NCI-H1694 (cell line): ENCODE measurements around the gene MT1G.
A peak's percentile ranks its signal among the peaks of the same experiment; 100 is the strongest.
"Not testable (repeated sequence)": the region's sequence is repeated elsewhere in the genome, so short reads cannot be mapped to it uniquely, and the experiment has no call there.

Experiments used
- DNase-seq: peaks from one replicate; lab custom pipeline; 2025; lab: John Stamatoyannopoulos, UW

The MT1G gene

GRCh38 chr16:56684926-56685590 is 17.2 kb upstream of the MT1G start:
- DNase-seq, result no peak

DNA sequence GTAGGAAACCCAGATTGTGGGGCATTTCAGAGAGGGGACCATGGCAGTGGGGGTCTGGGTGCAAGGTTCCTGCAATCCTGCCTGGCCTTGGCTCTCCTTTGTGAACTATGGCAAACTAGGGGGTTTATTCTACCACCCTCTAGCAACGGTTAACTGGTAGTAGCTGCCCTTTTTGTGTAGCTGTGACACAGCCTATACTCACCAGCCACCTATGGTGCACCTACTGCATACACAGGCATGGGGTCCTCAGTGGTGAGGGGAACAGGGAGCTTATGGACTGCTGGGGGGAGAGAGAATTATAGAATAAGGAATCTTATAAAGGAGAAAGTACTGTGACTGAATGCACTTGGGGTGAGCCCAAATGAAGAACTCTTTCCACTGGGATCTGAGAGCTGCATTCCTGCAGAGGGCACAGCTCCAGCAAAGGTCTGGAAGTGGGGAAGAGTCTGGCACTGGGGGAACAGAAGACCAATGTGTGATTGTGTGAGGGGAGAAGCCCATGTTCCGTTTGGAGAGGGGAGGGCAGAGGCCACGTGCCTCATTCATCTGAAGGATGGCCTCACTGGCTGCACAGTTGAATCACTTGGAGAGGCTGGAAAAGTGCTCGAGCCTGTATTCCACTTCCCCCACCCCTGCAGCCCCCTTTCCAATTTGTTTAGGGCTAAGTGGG is 16.5 kb upstream of the MT1G start:
- DNase-seq, result no peak

DNA sequence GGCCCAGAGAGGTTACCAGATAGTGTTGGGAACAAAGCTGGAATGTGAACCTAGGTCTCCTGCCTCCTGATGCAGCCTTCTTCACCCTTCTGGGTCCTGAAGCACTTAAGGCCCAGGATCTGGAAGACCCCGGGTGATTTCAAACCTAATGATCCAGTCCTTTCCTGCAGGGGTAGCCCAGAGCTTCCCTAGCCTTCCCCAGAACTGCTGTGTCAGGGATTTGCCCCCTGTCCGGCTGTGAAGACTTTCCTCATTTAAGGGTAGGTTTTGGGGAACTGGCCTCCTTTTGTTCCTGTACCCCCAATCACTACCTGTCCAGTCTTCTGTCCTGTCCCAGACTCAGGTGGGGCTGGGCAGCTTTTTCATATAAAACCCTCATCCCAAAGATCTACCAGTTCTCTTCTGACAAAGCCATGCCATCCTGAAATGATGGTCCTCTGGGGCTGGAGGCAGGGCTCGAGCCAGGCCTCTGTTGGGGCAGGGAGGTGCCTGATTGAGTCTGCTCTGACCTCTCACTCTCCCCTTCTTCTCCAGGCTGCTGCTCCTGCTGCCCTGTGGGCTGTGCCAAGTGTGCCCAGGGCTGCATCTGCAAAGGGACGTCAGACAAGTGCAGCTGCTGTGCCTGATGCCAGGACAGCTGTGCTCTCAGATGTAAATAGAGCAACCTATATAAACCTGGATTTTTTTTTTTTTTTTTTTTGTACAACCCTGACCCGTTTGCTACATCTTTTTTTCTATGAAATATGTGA is 15.7 kb upstream of the MT1G start:
- no peak for DNase-seq

- no peak for DNase-seq
These were observed 15.0 kb upstream of the MT1G start for GRCh38 chr16:56682703-56683397.

DNA sequence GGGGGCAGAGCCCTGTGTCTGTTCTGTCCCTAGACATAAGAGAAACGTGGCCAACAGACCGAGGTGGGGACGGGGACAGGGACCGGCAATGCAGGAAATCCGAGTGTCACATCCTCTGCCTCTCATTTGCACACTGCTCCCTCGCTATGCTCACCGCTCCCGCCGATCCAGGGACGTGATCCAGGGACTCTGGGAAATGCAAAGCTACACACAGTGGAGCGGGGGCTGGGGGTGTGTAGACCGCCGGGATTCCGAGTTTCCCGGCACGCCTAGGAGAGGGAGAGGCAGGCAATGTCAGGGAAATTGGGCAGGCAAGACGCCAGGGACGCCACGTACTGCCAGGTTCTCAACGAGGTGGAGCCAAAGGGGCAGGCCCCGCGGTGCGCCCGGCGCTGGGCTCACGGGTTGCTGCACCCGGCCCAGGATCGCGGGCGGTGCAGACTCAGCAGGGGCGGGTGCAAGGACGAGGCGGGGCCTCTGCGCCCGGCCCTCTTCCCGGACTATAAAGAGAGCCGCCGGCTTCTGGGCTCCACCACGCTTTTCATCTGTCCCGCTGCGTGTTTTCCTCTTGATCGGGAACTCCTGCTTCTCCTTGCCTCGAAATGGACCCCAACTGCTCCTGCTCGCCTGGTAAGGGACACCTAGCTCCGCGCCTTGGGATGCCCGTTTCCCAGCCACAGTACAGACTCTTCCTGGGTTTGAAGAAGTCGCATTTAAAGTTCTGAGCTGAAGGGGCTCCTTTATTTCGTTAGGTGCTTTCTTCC is 14.3 kb upstream of the MT1G start, which contains the start of gene MT1X:
MT1X (plus strand) TSS at position 532 of the 764 bp plus-strand sequence; CDS start at position 603, 71 bp downstream.
- DNase-seq, result peak; percentile 81

DNA sequence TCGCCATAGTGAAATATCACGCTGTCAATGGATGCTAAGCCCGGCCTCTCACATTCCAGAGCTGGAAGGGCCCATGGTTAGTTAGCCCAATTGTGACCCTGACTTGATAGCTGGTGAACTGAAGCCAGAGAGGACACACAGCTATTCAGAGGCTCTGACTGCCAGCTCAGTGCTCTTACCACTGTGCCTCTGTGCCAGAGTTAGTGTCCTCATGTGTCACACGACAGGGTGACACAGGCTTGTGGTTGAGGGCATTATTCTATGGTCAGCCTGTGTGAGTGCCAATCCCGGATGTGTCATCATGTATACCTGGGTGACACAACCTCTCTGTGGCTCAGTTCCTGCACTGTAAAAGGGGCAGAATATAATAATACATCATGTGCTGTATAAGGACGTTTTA is 12.0 kb upstream of the MT1G start:
- DNase-seq, result no peak

- DNase-seq, result no peak
These were observed 11.3 kb upstream of the MT1G start for GRCh38 chr16:56679078-56679730.

DNA sequence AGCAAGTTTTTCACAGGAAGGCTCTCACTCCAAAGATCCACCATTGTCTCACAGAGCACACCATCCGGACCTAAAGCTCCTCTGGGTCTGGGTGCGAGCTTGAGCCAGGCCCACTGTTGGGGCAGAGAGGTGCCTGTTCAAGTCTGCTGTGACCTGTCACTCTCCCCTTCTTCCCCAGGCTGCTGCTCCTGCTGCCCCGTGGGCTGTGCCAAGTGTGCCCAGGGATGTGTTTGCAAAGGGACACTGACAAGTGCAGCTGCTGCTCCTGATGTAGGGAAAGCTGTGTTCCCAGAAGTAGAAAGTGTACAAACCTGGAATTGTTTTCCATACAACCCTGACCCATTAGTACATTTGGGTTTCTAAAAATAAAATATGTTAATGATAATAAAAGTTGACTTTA is 9.6 kb upstream of the MT1G start:
- no peak for DNase-seq

DNA sequence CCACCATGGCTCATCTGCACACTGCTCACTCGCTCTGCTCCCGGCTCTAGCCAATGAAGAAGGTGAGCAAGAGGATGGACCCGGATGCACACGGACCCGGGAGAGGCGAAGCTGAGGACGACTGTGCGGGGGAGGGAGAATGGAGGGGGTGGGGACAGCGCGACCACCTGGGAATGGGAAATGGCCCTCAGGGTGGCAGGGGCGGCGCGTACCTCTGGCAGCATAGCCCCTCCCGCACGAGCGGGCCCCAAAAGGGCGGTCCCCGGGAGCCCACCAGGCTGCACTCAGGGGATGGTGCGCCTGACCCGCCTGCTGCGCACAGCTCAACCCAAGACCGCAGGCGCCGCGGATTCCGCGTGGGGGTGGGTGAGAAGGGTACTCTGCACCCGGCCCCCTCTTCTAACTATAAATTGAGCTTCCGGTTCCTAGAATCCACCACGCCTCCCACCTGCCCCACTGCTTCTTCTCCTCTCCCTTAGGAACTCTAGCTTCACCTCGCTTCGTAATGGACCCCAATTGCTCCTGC is 7.9 kb upstream of the MT1G start:
- no peak for DNase-seq

GRCh38 chr16:56674570-56674969 is 6.7 kb upstream of the MT1G start:
- not testable (repeated sequence) for DNase-seq

- no peak for DNase-seq
These were observed 6.1 kb upstream of the MT1G start for GRCh38 chr16:56673921-56674320.

- no peak for DNase-seq
These were observed 5.1 kb upstream of the MT1G start for GRCh38 chr16:56672761-56673536.

DNA sequence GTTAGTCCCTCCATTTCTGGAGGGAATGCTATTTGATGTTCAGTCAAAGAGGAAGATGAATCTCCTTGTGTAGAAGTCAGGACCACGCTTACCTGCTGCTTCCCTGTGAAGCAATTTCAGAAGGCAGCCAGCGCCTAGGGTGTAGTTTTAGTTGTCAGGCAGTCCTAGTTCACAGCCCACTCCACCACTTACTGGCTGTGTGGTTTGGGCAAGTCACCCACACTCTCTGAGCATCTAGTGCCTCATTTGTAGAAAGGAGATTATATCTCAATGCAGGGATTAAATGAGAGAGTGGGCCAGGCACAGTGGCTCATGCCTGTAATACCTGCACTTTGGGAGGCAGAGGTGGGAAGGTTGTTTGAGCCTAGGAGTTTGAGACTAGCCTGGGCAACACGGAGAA is 4.3 kb upstream of the MT1G start:
- DNase-seq, result not testable (repeated sequence)

DNA sequence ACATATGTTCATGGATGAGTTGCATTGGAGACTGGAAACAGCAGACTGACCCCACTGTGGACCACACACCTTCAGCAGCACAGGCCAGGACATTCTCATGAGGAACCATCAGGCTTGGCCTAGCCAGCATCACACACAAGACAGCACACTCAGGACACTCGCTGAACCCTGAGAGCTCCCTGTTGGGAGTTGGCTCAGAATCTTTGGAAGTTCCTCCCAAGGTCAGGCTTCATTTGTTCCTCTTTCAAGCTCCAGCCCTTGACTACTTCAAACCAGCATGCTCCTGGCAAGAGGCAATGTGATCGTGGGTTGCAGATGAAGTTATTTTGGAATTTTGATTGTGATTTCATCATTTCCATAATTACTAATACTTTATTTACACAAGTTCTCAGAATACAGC is 3.8 kb upstream of the MT1G start:
- not testable (repeated sequence) for DNase-seq

GRCh38 chr16:56670620-56670934 is 2.7 kb upstream of the MT1G start:
- no peak for DNase-seq

GRCh38 chr16:56669840-56670619 is 2.2 kb upstream of the MT1G start:
- DNase-seq, result no peak

- DNase-seq, result no peak
These were observed 1.4 kb upstream of the MT1G start, which contains the start of gene MT1H for GRCh38 chr16:56669005-56669839. Gene MT1H, plus strand, starts transcription at chr16:56669814. Its CDS starts 71 bp downstream, at chr16:56669885.
